ENCODE measurements around the gene CTTNBP2NL. TPM values are rescaled to one million over a fixed set of nuclear protein-coding genes. Genes with fewer than 3 reads are reported as not detected.
A peak's percentile ranks its signal among the peaks of the same experiment; 100 is the strongest.
"Not testable (repeated sequence)": the region's sequence is repeated elsewhere in the genome, so short reads cannot be mapped to it uniquely, and the experiment has no call there.

The CTTNBP2NL gene
- total and polyA plus RNA-seq, 9 donors: 8.1 to 35.7 (median 28.3) TPM

- Histone ChIP-seq H3K36me3 (no peaks in the 10 kb centered on the region), H3K27me3 (no peaks in the 10 kb centered on the region), H3K27ac (no peak overlapping the region), H3K9me3 (no peaks in the 10 kb centered on the region), H3K4me3 (no peak overlapping the region), H3K4me1 (ENCODE audit: insufficient read depth) (peaks cover 8% of the 10 kb centered on the region)
- intact Hi-C loops (cut with DNase I): no loop called here
- no peak for DNase-seq
- TF ChIP-seq POLR2A (IDR thresholded peaks at IDR 0.05): no peak
- WGBS, 3 donors: 92 to 93% (median 92%) methylated on average over 5 of the region's 5 CpGs
Measured at GRCh38 chr1:112436384-112437156, 40.6 kb downstream of the CTTNBP2NL start.

GRCh38 chr1:112438156-112438555, 42.1 kb downstream of the CTTNBP2NL start:
- H3K27ac ChIP-seq; H3K9me3 ChIP-seq; H3K36me3 ChIP-seq; H3K27me3 ChIP-seq; H3K4me3 ChIP-seq; H3K4me1 ChIP-seq (ENCODE audit: insufficient read depth); DNase-seq; intact Hi-C loops (cut with DNase I): not testable (repeated sequence)
- WGBS, 3 donors: 14 to 72% (median 22%) methylated on average over 2 of the region's 2 CpGs

GRCh38 chr1:112439592-112439991, 43.6 kb downstream of the CTTNBP2NL start:
- H3K36me3 ChIP-seq: no peaks in the 10 kb centered on the region
- TF ChIP-seq EP300 (IDR thresholded peaks at IDR 0.05): no peak
- no peak for TF ChIP-seq CTCF (IDR thresholded peaks at IDR 0.05)
- no peak for TF ChIP-seq POLR2A (IDR thresholded peaks at IDR 0.05)
- H3K9me3 ChIP-seq: no peaks in the 10 kb centered on the region
- no peaks in the 10 kb centered on the region for H3K27me3 ChIP-seq
- H3K4me1 ChIP-seq (ENCODE audit: insufficient read depth): peaks cover 8% of the 10 kb centered on the region
- H3K4me3 ChIP-seq: no peak overlapping the region
- H3K27ac ChIP-seq: peak overlapping the region in 1 of 2 donors; percentile 54
- intact Hi-C loops (cut with DNase I): no loop called here
- DNase-seq: no peak
- 17 to 35% (median 26%) methylated on average over 2 of the region's 2 CpGs for WGBS, 3 donors

- 36 to 60% (median 46%) methylated on average over 5 of the region's 5 CpGs for WGBS, 3 donors
- no peak for TF ChIP-seq EP300 (IDR thresholded peaks at IDR 0.05)
- TF ChIP-seq POLR2A (IDR thresholded peaks at IDR 0.05): no peak
- no peak for TF ChIP-seq CTCF (IDR thresholded peaks at IDR 0.05)
- no peak for DNase-seq
- no peak overlapping the region for H3K27ac ChIP-seq
- no peaks in the 10 kb centered on the region for H3K36me3 ChIP-seq
- H3K9me3 ChIP-seq: no peaks in the 10 kb centered on the region
- intact Hi-C loops (cut with DNase I): no loop called here
- peaks cover 12% of the 10 kb centered on the region for H3K4me1 ChIP-seq (ENCODE audit: insufficient read depth)
- no peaks in the 10 kb centered on the region for H3K27me3 ChIP-seq
- H3K4me3 ChIP-seq: no peak overlapping the region
Measured at GRCh38 chr1:112440574-112440973, 44.6 kb downstream of the CTTNBP2NL start.

- intact Hi-C loops (cut with DNase I): no loop called here
- 22 to 56% (median 23%) methylated on average over 1 of the region's 1 CpG for WGBS, 3 donors
- no peak for DNase-seq
- H3K4me1 ChIP-seq (ENCODE audit: insufficient read depth): peaks cover 11% of the 10 kb centered on the region
- H3K27ac ChIP-seq: no peak overlapping the region
- H3K27me3 ChIP-seq: no peaks in the 10 kb centered on the region
- no peak for TF ChIP-seq EP300 (IDR thresholded peaks at IDR 0.05)
- TF ChIP-seq POLR2A (IDR thresholded peaks at IDR 0.05): no peak
- TF ChIP-seq CTCF (IDR thresholded peaks at IDR 0.05): no peak
- H3K36me3 ChIP-seq: no peaks in the 10 kb centered on the region
- H3K9me3 ChIP-seq: no peaks in the 10 kb centered on the region
- H3K4me3 ChIP-seq: no peak overlapping the region
Measured at GRCh38 chr1:112444269-112444668, 48.3 kb downstream of the CTTNBP2NL start.

Measured in ovary (tissue), 9 donors.